Colonic mucosa (tissue), 4 donors: ENCODE results near the gene LBX2. TPM values are rescaled to one million over a fixed set of nuclear protein-coding genes. Genes with fewer than 3 reads are reported as not detected.
"Not testable (repeated sequence)": the region's sequence is repeated elsewhere in the genome, so short reads cannot be mapped to it uniquely, and the experiment has no call there.

Experiments
- DNase-seq: peaks from one replicate; pipeline ENCODE4 v3.0.0-alpha.2; 2020
- H3K27ac ChIP-seq: fragments of 200-600 bp; one replicate; pipeline ENCODE4 v1.8.0; 2021
- H3K27me3 ChIP-seq: fragments of 200-600 bp; one replicate; pipeline ENCODE4 v1.8.0; 2021
- H3K36me3 ChIP-seq: fragments of 200-600 bp; one replicate; pipeline ENCODE4 v1.8.0; 2021
- H3K4me1 ChIP-seq: fragments of 200-600 bp; one replicate; pipeline ENCODE4 v1.8.0; 2021; ENCODE audit warnings: mild to moderate bottlenecking
- H3K4me3 ChIP-seq: fragments of 200-600 bp; one replicate; pipeline ENCODE4 v1.8.0; 2021
- H3K9ac ChIP-seq, 2 donors: one replicate each; pipeline ENCODE4 v1.7.0; 2013; ENCODE audit warnings: control low read depth in 2 of 2, low read depth in 2 of 2, low read length in 2 of 2
- H3K9me3 ChIP-seq: fragments of 200-600 bp; one replicate; pipeline ENCODE4 v1.8.0; 2021
- CTCF ChIP-seq: fragments of 200-600 bp; IDR thresholded peaks from one replicate; pipeline ENCODE4 v1.8.0; 2022; ENCODE audit warnings: antibody characterized with exemption, mild to moderate bottlenecking
- intact Hi-C: fragments of 100-400 bp; cut with DNase I; formaldehyde crosslinking; loops from one replicate; pipeline ENCODE4 v1.14.1; 2022
- total RNA-seq, 2 donors: library from RNA; stranded (reverse); fragmentation: NEBNext Ultra II Directional in 1 of 2; extraction: Animal tissue kit (Norgen Biotek cat#: 25700) in 1 of 2; gene quantifications; one replicate each; pipeline ENCODE4 v1.2.1, GENCODE V29; 2021
- donor health status: healthy.
- donor health status: DM: no; HTN: no; CAD: no.
- donor health status: DM: no; HTN: no; CAD: no.

Gene LBX2
- total RNA-seq, 2 donors from 2014 or later, result 0.50 to 0.99 TPM

- Histone ChIP-seq H3K9ac (no peak overlapping the region), H3K27ac (no peak overlapping the region), H3K4me3 (no peak overlapping the region), H3K27me3 (no peaks in the 10 kb centered on the region), H3K9me3 (no peaks in the 10 kb centered on the region), H3K36me3 (peaks cover 4% of the 10 kb centered on the region), H3K4me1 (peaks cover 9% of the 10 kb centered on the region)
- intact Hi-C loops, result no loop called here
- no peak for TF ChIP-seq CTCF
- no peak for DNase-seq
Observed at GRCh38 chr2:74474481-74474880, 24.9 kb downstream of the LBX2 start.

GRCh38 chr2:74472945-74473258 lies 26.5 kb downstream of the LBX2 start:
- Histone ChIP-seq H3K27ac (peak overlapping the region; percentile 88), H3K9ac (peak overlapping the region; percentile 69 to 96), H3K36me3 (peaks cover 4% of the 10 kb centered on the region), H3K4me1 (peaks cover 9% of the 10 kb centered on the region), H3K4me3 (peak overlapping the region; percentile 55), H3K27me3 (no peaks in the 10 kb centered on the region), H3K9me3 (no peaks in the 10 kb centered on the region)
- TF ChIP-seq CTCF, result no peak
- intact Hi-C loops, result no loop called here
- DNase-seq, result no peak

GRCh38 chr2:74472086-74472944 lies 27.1 kb downstream of the LBX2 start, which contains the start of gene MRPL53:
MRPL53 (minus strand) TSS chr2:74472680; CDS start chr2:74472660, 20 bp downstream.
- Histone ChIP-seq H3K27me3 (no peaks in the 10 kb centered on the region), H3K9me3 (no peaks in the 10 kb centered on the region), H3K9ac (peak within 1 kb of the TSS; percentile 84 to 96), H3K4me1 (peaks cover 9% of the 10 kb centered on the region), H3K27ac (peak within 1 kb of the TSS; percentile 88), H3K36me3 (peaks cover 4% of the 10 kb centered on the region), H3K4me3 (peak within 1 kb of the TSS; percentile 55)
- peak; percentile 96 for DNase-seq
- intact Hi-C loops, result no loop called here
- no peak for TF ChIP-seq CTCF

DNA sequence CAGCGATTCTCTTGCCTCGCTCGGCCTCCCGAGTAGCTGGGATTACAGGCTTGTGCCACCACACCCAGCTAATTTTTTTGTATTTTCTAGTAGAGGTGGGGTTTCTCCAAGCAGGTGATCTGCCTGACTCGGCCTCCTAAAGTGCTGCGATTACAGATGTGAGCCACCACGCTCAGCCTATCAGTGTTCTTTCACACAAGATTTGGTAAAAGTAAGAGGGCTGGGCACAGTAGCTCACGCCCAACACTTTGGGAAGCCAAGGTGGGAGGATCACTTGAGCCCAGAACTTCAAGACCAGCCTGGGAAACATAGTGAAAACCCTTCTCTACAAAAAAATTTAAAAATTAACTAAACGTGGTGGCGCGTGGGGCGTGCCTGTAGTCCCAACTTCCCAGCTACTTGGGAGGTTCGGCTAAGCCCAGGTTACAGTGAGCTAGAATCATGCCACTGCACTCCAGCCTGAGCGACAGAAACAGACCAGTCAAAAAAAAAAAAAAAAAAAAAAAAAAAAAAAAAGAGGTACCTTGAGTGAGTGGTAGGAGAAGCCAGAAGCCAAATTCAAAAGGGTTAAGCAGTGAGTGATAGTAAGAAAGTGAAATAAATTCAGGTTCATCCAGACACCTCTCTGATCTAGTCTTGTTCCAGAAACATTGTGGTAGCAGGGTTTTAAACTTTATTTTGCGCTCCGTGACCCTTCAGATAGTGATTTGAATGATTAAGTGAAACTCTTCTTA lies 27.9 kb downstream of the LBX2 start:
- H3K4me1 ChIP-seq, result peaks cover 9% of the 10 kb centered on the region
- peak overlapping the region; percentile 55 for H3K4me3 ChIP-seq
- no peaks in the 10 kb centered on the region for H3K9me3 ChIP-seq
- peak overlapping the region; percentile 88 for H3K27ac ChIP-seq
- H3K27me3 ChIP-seq, result no peaks in the 10 kb centered on the region
- H3K9ac ChIP-seq, result peak overlapping the region; percentile 84 to 96
- intact Hi-C loops, result no loop called here
- no peak for DNase-seq
- TF ChIP-seq CTCF, result no peak
- H3K36me3 ChIP-seq, result peaks cover 4% of the 10 kb centered on the region

GRCh38 chr2:74470742-74471141 lies 28.7 kb downstream of the LBX2 start:
- H3K4me3 ChIP-seq, H3K9ac ChIP-seq, H3K9me3 ChIP-seq, H3K27ac ChIP-seq, intact Hi-C loops, DNase-seq, H3K36me3 ChIP-seq, H3K27me3 ChIP-seq, H3K4me1 ChIP-seq: not testable (repeated sequence)
